Measurements from ENCODE around the gene NACC2.
A peak's percentile ranks its signal among the peaks of the same experiment; 100 is the strongest.

The NACC2 gene

DNA sequence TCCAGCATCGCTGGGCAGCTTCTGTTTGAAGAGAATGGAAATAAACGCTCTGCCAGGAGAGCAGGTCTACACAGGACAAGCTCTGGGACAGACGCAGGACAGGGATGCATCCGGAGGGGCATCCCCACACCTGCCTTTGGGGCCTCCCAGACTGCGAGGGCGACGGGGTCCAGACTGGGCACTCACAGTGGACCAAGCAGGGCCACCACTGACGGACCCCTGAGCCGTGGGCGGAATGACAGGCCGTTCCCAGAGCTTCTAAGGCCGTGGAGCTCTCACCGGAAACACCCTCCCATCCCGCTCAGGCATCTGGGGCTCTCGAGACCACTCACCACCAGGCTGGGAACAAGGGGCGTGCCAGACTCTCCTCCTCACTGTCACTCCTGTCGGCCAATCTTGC is 34.1 kb upstream of the NACC2 start:
- FAIRE-seq (no peak), DNase-seq (ENCODE audit: low spot score) (no peak)

DNA sequence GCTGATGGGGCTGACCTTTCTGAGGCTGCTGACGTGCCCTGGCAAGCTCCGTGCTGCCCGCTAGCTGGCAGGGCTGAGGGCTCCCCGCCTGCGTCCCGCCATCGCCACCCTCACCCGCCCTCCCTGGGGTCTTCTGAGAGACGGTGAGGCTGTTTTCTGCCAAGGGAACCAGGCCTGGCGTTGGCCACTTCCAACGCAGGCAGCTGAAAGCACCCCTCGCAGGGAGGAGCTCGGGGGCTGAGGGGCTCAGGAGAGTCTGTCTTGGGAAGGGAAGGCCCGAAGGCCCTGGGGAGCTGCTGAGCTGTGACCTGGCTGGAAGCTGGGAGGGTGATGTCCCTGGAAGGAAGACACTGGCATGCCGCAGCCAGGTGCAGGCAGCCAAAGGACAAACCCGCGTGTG is 33.3 kb upstream of the NACC2 start:
- DNase-seq (ENCODE audit: low spot score) = no peak
- no peak for FAIRE-seq

DNA sequence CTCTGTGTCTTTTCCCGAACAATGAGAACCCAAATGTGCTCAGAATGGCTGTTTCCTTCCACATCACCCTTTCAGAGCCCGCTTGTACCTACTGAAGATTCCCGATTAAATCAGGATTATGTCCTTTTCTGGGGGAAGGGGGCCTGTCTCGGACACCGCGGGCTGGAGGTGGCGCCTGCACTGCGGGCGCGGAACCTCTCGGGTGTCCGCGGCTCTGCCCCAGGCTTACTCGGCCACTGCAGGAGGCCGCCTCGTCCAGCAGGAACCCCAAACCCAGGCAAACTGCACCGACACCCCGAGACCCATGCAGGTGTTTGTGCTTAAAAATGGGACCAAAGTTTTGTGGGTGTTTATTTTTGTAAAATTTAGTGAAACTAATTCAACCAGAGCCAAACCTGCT is 32.2 kb upstream of the NACC2 start:
- no peak for DNase-seq (ENCODE audit: low spot score)
- no peak for FAIRE-seq

DNA sequence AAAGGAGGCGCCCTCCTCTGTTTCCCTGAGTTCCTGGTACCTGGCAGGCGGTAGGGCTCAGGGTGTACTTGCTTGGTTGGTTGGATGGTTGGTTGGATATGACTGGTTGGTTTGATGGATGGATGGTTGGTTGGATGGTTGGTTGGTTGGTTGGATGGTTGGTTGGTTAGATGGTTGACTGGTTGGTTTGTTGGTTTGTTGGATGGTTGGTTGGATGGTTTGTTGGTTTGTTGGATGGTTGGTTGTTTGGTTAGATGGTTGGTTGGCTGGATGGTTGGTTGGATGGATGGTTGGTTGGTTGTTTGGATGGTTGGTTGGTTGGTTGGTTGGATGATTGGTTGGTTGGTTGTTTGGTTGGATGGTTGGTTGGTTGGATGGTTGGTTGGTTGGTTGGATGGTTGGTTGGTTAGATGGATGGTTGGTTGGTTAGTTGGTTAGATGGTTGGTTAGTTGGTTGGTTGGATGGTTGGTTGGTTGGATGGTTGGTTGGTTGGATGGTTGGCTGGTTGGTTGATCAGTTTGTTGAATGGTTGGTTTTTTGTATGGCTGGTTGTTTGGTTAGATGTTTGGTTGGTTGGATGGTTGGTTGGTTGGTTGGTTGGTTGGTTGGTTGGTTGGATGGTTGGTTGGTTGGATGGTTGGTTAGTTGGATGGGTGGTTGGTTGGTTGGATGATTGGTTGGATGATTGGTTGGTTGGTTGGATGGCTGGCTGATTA is 30.0 kb upstream of the NACC2 start:
- DNase-seq (ENCODE audit: low spot score) (no peak), FAIRE-seq (no peak)

DNA sequence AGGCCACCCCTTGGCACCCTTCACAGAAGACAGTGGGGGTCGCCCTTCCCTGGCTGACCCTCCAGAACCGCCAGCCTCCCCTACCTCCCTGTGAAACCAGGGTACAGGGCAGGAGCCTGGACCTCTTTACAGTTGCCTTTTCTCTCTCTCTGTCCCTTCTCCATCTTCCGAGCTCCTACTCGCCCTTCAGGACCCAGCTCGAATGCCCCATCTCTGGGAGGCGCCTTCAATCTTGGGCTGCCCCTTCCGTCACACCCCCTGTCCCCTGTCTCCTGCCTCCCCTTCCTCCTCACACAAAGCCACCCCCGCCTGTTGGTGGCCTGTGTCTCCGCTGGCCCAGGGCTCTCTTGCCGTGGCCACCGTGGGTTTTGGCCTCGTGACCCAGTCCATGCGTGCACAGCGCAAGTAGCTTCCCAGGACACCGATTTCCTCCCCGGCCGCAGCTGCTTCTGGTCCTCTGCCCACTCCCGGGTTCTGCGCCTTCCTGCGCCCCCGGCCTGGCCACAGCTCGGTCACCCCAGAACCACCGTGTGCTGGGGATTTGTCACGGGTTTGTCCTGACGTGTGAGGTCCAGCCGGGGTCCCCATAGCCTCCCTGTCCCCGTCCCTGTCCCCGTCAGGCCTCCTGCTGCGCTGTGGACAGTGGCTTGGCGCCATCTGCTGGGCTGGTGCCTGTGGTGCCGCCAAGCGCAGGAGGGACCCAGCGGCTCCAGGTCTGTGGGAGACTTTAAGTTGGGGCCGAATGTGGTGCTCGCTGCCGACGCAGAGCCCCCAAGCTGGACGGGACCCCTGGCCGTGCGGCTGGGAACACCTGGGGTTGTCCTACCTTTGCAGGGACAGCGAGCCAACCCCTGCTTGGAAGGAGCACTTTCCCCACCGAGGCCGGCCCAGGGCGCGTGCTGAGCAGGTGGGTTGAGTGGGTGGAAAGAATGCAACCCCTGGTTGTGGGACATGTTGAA is 27.6 kb upstream of the NACC2 start:
- no peak for FAIRE-seq
- DNase-seq (ENCODE audit: low spot score) = peak; percentile 21

DNA sequence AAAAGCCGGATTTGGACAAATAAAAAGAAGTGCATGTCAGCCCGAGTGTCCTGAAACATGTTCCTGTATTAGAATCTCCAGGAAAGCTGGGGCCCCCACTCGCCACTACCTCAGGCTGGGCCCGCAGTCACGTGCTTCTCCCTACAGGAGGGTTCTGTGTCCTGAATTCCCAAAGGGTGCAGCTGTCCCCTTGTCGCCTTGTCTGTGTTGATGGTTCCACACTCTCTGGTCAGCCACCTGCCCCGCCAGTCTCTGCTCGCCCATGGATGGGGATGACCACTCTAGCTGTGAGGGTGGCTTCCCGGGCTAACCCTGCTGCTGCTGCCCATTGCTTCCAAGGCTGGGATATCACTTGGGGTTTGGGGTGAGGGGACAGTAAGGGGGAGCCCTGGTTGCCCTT is 26.7 kb upstream of the NACC2 start:
- DNase-seq (ENCODE audit: low spot score) (no peak), FAIRE-seq (no peak)

DNA sequence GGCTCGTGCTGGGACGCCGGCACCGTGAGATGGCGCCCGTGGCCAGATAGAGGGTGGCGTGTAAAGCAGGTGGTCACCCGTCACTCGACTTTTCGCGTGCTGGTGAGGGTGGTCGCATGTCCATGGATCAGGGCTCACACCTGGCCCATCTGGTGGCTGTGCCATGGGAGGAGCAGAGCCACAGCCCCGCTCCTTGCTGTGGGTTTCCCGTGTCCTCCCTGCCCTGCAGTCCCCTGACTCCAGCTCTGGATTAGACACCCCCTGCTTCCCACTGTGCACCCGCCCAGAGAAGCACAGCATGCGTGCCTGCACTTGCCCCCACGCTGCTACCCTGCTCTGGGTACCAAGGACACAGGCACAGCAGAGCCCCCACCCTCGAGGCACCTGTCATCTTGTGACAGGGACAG is 25.4 kb upstream of the NACC2 start:
- FAIRE-seq = no peak
- no peak for DNase-seq (ENCODE audit: low spot score)

DNA sequence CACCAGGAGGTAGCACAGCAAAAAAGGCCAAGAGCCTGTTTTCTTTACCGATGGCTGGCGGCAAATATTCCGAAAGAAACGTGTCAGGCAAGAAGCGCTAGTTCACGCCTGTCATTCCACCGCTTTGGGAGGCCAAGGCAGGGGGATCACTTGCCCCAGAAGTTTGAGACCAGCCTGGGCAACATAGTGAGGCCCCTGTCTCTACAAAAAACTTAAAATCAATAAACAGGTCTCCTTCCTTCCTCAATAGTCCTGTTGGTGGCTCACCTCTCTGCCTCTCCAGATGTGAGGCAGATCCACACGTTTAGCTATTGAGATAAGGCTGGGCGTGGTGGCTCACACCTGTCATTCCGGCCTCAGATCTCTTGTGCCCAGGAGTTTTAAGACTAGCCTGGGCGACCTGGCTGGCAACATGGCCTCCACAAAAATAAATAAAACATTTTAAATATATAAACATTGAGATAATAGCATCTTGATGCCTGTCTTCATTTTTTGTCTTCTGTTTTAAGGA is 24.8 kb upstream of the NACC2 start:
- FAIRE-seq = no peak
- no peak for DNase-seq (ENCODE audit: low spot score)

DNA sequence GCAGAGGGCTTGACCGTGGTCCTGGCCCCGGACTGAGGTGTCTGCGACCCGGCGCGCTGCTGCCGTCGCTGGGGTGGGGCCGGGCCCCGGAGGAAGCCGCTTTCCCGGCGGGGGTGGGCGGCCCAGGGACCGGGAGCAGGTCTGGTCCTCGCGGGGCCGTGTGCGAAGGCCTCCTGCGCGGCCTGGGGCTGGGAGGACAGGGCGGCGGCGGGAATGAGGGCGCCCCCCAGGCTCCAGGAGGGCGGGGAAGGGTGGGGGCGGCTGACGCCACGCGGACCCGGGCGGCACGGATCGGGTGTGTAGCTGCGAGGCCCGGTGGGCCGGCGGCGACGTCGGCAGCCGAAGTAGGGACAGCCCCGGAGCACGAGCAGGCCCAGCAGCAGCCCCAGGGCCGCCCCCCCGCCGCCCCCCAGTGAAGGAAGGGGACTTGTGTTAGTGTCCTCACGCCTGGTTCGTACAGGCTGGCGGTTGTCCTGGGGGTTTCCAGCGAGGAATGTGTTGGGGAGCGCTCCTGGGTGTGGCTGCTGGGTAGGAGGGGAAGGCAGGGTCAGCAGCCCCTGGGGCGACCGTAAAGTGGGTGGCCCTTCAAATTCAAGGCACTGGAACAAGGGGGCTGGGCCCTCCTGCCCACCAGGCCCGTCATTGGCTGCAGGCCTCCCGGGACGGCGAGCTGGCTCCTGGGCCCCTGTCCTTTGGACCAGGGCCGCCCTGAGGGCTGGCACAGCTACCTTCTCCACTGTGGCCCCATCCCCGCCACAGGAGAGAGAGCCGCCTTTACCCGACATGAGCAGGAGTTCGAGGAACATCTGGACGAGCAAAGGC is 24.2 kb upstream of the NACC2 start:
- FAIRE-seq = no peak

DNA sequence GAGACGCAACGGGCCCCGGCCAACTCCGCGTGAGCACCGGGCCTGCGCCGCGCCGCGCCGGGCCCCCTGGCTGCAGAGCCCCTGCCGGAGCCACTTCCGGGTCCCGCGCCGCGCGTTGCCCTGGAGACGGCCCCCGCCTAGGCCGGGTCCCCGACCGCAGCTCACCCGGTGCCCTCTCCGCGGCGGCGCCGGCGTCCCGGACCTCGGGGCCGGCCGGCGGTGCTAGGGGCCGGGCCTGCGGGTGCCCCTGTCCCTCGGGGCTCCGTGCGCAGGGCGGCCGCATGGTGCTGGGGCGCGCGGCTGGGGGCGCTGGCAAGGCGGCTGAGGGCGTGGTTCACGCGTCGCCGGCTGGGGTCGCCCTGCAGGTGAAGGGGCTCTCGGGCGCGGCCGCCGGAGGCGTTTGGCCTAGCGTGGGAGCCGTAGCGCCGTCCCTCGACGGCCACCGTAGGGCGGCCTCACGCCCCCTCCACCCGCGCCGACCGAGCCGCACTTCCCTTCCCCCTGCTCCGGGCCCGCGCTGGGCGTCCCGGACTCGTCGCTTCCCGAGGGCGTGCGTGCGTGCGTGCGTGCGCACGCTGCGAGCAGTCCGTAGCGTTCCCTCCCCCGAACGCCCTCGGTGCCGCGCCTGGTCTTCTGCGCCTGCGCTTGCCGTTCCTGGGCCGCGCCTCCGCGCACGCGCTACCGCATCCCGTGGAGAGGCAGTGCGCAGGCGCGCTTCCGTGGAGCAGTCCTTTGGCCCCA is 23.4 kb upstream of the NACC2 start, which contains the start of gene TMEM250:
TSS of gene TMEM250 (minus strand) at position 556 of the 741 bp plus-strand sequence. CDS start 1,975 bp downstream, outside the sequence.
- FAIRE-seq = no peak
- peak; percentile 95 for DNase-seq (ENCODE audit: low spot score)

More for the DNA sequence above, 24.2 kb upstream of the NACC2 start:
- DNase-seq (ENCODE audit: low spot score) = peak; percentile 45

DNA sequence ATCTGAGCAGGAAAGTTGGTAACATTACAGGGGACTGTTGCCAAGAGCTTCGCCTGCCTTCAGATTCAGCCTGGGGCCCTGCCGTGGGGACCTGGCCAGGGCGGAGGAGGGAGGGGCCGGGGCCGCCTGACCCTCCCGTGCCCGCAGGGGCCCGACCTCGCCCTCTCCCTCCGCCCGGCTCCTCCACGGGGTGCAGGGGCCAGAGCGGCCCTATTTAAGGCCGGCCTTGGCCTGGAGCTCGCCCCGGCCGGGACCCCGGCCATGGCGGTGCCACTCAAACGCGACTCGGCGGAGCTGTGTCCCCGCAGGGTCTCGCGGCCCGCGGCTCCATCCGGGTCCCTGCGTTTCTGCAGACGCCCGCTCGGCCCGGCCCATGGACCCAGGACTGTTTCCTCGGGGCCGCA is 22.8 kb upstream of the NACC2 start:
- FAIRE-seq (no peak), DNase-seq (ENCODE audit: low spot score) (no peak)

DNA sequence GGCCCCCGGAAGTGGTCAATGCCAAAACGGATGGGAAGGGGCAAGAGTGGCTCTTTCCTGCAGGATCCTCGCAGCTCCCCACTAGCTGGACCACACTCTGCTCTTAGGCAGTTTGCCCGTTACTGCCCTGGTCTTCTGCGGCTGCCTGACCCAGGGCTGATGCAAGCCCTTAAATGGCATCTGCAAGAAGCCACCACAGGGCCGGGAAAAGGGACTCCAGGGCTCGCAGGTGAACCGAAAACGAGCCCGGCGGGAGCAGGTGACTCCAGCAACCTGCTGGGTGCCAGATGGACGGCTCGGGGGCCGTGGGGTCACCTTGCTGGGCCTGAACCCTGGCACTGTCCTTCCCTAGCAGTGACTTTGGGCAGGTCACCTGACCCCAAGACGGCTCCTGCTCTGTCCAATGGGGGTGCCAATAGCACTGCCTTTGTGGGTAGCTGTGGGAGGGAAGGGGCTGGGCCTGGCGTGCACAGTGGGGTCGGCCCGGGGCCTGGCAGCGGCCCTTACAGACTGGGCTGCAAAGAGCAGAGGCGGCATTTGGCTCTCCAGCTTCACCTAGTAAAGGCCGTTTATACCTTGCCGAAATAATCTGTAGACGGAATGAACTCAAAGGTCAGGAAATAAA is 22.3 kb upstream of the NACC2 start:
- no peak for FAIRE-seq
- no peak for DNase-seq (ENCODE audit: low spot score)

DNA sequence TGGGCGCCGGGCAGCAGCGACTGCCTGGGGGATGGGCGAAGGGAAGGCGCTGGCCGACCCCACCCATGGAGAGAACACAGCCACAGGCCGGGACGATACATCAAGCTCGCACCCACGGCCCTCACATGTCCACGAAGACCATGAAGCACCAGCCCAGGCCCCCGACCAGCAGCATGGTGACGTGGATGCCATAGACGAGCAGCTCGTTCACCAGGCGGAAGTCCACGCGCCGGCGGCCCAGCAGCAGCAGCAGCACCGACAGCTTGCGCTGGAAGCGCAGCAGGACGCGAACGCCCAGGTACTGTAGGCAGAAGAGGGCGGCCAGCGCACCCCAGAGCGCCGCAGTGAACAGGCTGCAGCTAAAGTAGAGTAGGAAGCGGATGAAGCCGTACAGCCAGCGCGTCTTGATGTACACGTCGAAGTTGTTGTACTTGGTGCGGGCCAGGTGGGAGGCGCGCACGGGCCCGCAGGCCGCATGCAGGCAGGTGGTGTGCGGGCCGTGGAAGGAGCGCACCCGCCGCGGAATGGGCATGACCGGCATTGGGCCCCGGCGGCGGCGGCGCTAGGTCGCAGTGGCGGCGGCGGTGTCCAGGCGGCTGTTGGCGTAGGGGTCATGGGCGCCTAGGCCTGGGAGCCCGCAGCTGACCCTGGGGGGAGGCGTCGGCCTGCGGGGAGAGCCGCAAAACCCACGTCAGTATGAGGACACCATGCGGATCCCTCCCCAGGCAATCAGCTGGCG is 21.4 kb upstream of the NACC2 start:
- no peak for DNase-seq (ENCODE audit: low spot score)
- no peak for FAIRE-seq

DNA sequence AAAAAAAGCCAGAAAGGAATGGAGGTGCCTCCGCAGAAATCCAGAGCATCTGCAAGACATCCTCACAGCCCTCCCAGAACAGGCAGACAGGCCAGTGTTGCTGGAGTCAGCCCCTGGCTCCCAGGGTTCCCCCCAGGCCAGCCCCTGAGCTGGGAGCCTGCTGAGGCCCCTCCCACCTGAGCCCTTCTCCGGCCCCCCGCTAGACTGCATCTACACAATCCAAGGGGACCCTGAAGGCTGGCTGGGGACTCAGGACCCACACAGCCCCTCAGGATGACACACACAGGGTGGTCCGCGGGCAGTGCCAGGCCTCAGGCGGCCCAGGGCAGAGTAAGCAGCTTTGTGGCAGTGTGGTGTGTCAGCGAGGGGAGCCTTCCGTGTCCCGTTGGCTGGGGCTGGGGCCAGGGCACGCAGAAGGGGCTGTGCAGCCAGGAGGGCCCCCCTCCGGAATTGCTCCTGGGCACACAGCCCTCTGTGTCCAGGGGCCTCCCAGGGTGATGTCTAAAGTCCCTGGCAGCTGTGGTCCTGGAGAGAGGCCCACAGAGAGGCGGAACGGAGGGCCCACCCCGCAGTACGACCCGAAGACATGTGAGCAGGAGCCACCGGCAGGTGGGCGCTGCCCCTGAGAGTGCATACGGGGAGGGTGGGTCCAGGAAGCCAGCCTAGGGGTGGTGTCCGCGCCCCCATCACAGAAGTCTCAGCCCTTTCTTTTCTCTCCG is 20.7 kb upstream of the NACC2 start:
- no peak for FAIRE-seq
- DNase-seq (ENCODE audit: low spot score) = no peak

DNA sequence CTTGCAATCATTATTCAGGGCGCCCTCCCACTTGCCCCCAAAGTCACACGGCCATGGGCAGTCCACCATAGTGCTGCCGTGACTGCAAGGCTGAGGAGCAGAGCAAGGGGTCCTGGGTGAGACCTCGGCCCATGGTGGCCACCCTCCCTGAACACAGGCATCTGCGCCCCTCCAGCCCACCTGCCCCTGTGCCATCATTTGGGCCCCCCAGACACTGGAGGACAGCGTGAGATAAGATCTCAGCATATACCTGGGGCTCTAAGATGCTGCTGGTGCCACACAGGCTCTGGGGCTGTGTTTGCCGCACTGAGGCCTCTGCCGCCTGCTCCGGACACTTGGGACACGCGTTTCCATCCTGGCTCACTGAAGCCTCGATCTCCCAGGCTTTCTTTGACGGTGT is 20.1 kb upstream of the NACC2 start:
- DNase-seq (ENCODE audit: low spot score) = no peak
- FAIRE-seq = no peak

DNA sequence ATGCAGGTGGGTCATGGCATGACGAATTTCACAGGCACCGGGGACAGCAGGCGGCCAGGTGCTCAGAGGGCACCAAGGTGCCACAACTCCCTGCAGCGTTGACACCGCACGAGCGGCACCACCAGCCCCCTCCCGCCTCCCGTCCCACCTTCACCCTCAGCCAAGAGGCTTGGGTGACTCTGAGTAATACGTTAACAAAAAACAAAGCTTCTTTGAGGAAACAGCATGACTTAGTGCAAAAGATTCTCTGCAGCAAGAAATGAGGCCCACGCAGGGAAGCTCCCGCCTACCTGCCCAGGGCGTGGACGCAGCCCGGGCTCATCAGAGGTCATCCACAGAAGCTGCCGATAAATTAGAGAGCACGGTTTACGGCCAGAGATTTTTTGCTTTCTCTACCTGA is 19.5 kb upstream of the NACC2 start:
- no peak for FAIRE-seq
- DNase-seq (ENCODE audit: low spot score) = no peak

DNA sequence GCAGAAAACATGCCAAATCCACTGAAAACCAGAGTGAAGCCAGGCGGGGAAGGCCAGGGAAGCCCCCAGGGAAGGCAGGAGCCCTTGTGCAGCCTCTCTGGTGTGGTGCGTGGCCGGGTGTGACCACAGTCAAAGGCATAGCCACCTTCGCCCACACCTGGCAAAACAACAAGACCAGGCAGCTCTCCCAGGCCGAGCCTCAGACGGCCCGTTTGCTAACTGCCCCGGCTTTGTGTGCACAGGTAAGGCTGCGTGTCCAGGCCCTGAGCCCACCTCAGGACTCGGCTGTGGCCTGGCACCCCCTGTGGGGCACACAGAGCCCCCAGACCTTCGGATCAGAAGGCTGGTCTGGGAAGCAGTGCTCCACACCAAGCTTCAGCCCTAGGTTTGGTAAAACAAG is 17.5 kb upstream of the NACC2 start:
- DNase-seq (ENCODE audit: low spot score) (no peak), FAIRE-seq (no peak)

DNA sequence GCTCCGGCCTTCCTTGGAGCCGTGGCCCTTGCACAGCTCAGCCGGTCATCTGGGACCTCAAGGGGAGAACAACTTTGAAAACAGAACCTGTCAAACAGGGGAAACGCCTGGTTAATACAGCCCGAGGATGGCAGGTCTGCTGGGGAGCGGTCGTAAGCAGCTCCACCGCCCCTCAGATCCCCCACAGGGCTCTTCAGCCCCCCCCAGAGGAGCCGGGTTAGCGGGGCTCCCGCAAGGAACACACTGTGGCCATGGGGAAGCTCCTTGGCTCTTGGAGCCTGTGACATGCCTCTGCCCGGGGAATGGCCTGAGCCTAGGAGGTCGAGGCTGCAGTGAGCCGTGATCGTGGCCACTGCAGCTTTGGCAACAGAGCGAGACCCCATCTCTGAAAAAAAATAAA is 16.8 kb upstream of the NACC2 start:
- FAIRE-seq = no peak
- no peak for DNase-seq (ENCODE audit: low spot score)

DNA sequence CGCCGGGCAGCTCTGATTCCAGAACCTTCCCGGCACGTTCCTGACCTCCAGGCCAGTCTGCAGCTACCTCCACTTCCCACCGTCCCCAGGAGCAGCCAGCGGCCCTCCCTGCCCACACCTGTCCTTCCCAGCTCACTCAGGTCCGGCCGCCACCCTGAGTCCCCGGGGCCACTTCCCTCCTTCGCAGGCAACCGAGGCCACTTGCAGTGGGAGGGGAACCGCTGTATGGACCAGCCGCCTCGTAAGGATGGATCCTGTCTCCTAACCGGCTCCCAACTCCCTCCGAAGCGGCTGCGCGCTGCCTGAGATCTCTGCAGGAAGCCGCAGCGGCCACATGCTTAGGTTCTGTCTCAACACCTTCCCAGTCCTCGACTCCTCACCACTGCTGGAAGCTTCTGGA is 16.1 kb upstream of the NACC2 start:
- no peak for FAIRE-seq

More for the DNA sequence above, 16.1 kb upstream of the NACC2 start:
- DNase-seq (ENCODE audit: low spot score) = no peak

Measured in RCC 7860 (cell line).